SK-N-SH treated with all-trans-retinoic acid at 6 μM for 48 hours (cell line): ENCODE measurements around the gene TMEM86A.

Experiments
- ATAC-seq: fragments of 200-7000 bp; cut with Tn5 transposase; 3 replicates; pipeline ENCODE4 v1.9.1; 2020; ENCODE audit warnings: mild to moderate bottlenecking, moderate library complexity
- ARNTL ChIP-seq: fragments of 450-650 bp; formaldehyde crosslinking; IDR thresholded peaks from 2 replicates; pipeline ENCODE4 v1.5.0; 2020; ENCODE audit warnings: low read depth, mild to moderate bottlenecking, moderate library complexity, borderline replicate concordance
- BACH2 ChIP-seq: fragments of 250-450 bp; sonication (Bioruptor Pico); IDR thresholded peaks from 2 replicates; pipeline ENCODE4 v1.9.0; 2021; ENCODE audit warnings: mild to moderate bottlenecking, borderline replicate concordance
- CREB5 ChIP-seq: fragments of 250-450 bp; sonication (Bioruptor Pico); IDR thresholded peaks from 2 replicates; pipeline ENCODE4 v1.5.1; 2020; ENCODE audit warnings: low read depth, mild to moderate bottlenecking, moderate library complexity
- CSDC2 ChIP-seq: fragments of 250-450 bp; sonication (Bioruptor Pico); IDR thresholded peaks from 2 replicates; pipeline ENCODE4 v1.5.0; 2020; ENCODE audit warnings: mild to moderate bottlenecking, moderate library complexity
- CSRNP3 ChIP-seq: fragments of 250-450 bp; sonication (Bioruptor Pico); IDR thresholded peaks from 2 replicates; pipeline ENCODE4 v1.5.1; 2021; ENCODE audit warnings: mild to moderate bottlenecking, moderate library complexity
- ESRRG ChIP-seq: fragments of 250-450 bp; sonication (Bioruptor Pico); IDR thresholded peaks from 2 replicates; pipeline ENCODE4 v1.6.1; 2021; ENCODE audit warnings: mild to moderate bottlenecking
- GLIS3 ChIP-seq: fragments of 250-450 bp; sonication (Bioruptor Pico); IDR thresholded peaks from 2 replicates; pipeline ENCODE4 v1.5.0; 2020; ENCODE audit warnings: mild to moderate bottlenecking, moderate library complexity
- OSR1 ChIP-seq: fragments of 250-450 bp; sonication (Bioruptor Pico); IDR thresholded peaks from 2 replicates; pipeline ENCODE4 v1.8.0; 2022; ENCODE audit warnings: moderate library complexity, mild to moderate bottlenecking, inconsistent platforms
- PATZ1 ChIP-seq: fragments of 250-450 bp; sonication (Bioruptor Pico); IDR thresholded peaks from 2 replicates; pipeline ENCODE4 v1.8.0; 2020; ENCODE audit warnings: mild to moderate bottlenecking, moderate library complexity, borderline replicate concordance
- POU6F1 ChIP-seq: fragments of 250-450 bp; sonication (Bioruptor Pico); IDR thresholded peaks from 2 replicates; pipeline ENCODE4 v1.8.0; 2021; ENCODE audit warnings: low read depth, mild to moderate bottlenecking, moderate library complexity, borderline replicate concordance
- PPARA ChIP-seq: fragments of 250-450 bp; sonication (Bioruptor Pico); IDR thresholded peaks from 2 replicates; pipeline ENCODE4 v1.5.0; 2020; ENCODE audit warnings: mild to moderate bottlenecking, borderline replicate concordance
- RARB ChIP-seq: fragments of 250-450 bp; sonication (Bioruptor Pico); IDR thresholded peaks from 2 replicates; pipeline ENCODE4 v1.8.0; 2021; ENCODE audit warnings: mild to moderate bottlenecking, moderate library complexity
- SNAI2 ChIP-seq: fragments of 250-450 bp; sonication (Bioruptor Pico); IDR thresholded peaks from 2 replicates; pipeline ENCODE4 v1.5.0; 2020; ENCODE audit warnings: mild to moderate bottlenecking, moderate library complexity
- TOX ChIP-seq: fragments of 250-450 bp; sonication (Bioruptor Pico); IDR thresholded peaks from 2 replicates; pipeline ENCODE4 v1.8.0; 2021; ENCODE audit warnings: mild to moderate bottlenecking, moderate library complexity, borderline replicate concordance
- ZFP30 ChIP-seq: fragments of 450-650 bp; formaldehyde crosslinking; IDR thresholded peaks from 2 replicates; pipeline ENCODE4 v1.5.0; 2022; ENCODE audit warnings: mild to moderate bottlenecking, moderate library complexity
- ZNF565 ChIP-seq: fragments of 450-650 bp; formaldehyde crosslinking; conservative IDR thresholded peaks from 2 replicates; pipeline ENCODE4 v1.5.0; 2020; ENCODE audit warnings: low read depth, mild to moderate bottlenecking, moderate library complexity

Gene TMEM86A

GRCh38 chr11:18703001-18703763 is 4.6 kb downstream of the TMEM86A start:
- no peak for ATAC-seq
- no peak for TF ChIP-seq PATZ1 (CRISPR knock-in tag)
- TF ChIP-seq SNAI2 (CRISPR knock-in tag) = no peak

- ATAC-seq = no peak
- no peak for TF ChIP-seq PPARA
- no peak for TF ChIP-seq ARNTL (CRISPR knock-in tag)
- TF ChIP-seq CREB5 = no peak
- TF ChIP-seq ESRRG (CRISPR knock-in tag) = no peak
- no peak for TF ChIP-seq BACH2 (CRISPR knock-in tag)
- no peak for TF ChIP-seq CSDC2 (CRISPR knock-in tag)
- TF ChIP-seq CSRNP3 (CRISPR knock-in tag) = no peak
- TF ChIP-seq OSR1 (CRISPR knock-in tag) = no peak
- TF ChIP-seq TOX = no peak
- no peak for TF ChIP-seq ZNF565
- TF ChIP-seq RARB (CRISPR knock-in tag) = no peak
- TF ChIP-seq SNAI2 (CRISPR knock-in tag) = no peak
- no peak for TF ChIP-seq ZFP30 (CRISPR knock-in tag)
- no peak for TF ChIP-seq POU6F1 (CRISPR knock-in tag)
- TF ChIP-seq, all 23 proteins: peak for 0
Measured at GRCh38 chr11:18704045-18704645, 5.6 kb downstream of the TMEM86A start.

- ATAC-seq = no peak
- no peak for TF ChIP-seq TOX
Measured at GRCh38 chr11:18704698-18705097, 6.1 kb downstream of the TMEM86A start.

GRCh38 chr11:18705651-18706281 is 7.2 kb downstream of the TMEM86A start:
- TF ChIP-seq BACH2 (CRISPR knock-in tag) = no peak
- ATAC-seq = peak; percentile 71

GRCh38 chr11:18706330-18707243 is 8.0 kb downstream of the TMEM86A start:
- peak; percentile 88 for ATAC-seq
- no peak for TF ChIP-seq RARB (CRISPR knock-in tag)
- no peak for TF ChIP-seq POU6F1 (CRISPR knock-in tag)
- TF ChIP-seq CSRNP3 (CRISPR knock-in tag) = no peak
- TF ChIP-seq CREB5 = no peak
- TF ChIP-seq ESRRG (CRISPR knock-in tag) = no peak
- no peak for TF ChIP-seq CSDC2 (CRISPR knock-in tag)
- TF ChIP-seq PATZ1 (CRISPR knock-in tag) = no peak
- no peak for TF ChIP-seq ARNTL (CRISPR knock-in tag)
- TF ChIP-seq ZFP30 (CRISPR knock-in tag) = no peak
- no peak for TF ChIP-seq GLIS3 (CRISPR knock-in tag)
